ENCODE data around the gene SPATA19. TPM values are rescaled to one million over a fixed set of nuclear protein-coding genes. Genes with fewer than 3 reads are reported as not detected.

Gene SPATA19
- total RNA-seq, 4 donors from 2014 or later: not detected

GRCh38 chr11:133829566-133829965, 15.7 kb downstream of the SPATA19 start:
- no peak for TF ChIP-seq CTCF (IDR thresholded peaks at IDR 0.05; ENCODE audit: low read depth)

- no peak for TF ChIP-seq CTCF (IDR thresholded peaks at IDR 0.05; ENCODE audit: low read depth)
Observed at GRCh38 chr11:133828871-133829270, 16.4 kb downstream of the SPATA19 start.

- TF ChIP-seq CTCF (IDR thresholded peaks at IDR 0.05; ENCODE audit: low read depth): no peak
Observed at GRCh38 chr11:133827556-133827955, 17.8 kb downstream of the SPATA19 start.

- TF ChIP-seq CTCF (IDR thresholded peaks at IDR 0.05; ENCODE audit: low read depth): no peak
Observed at GRCh38 chr11:133826866-133827265, 18.4 kb downstream of the SPATA19 start.

GRCh38 chr11:133825666-133826065, 19.6 kb downstream of the SPATA19 start:
- TF ChIP-seq CTCF (IDR thresholded peaks at IDR 0.05; ENCODE audit: low read depth): no peak

- no peak for TF ChIP-seq CTCF (IDR thresholded peaks at IDR 0.05; ENCODE audit: low read depth)
Observed at GRCh38 chr11:133825156-133825555, 20.2 kb downstream of the SPATA19 start.

- no peak for TF ChIP-seq CTCF (IDR thresholded peaks at IDR 0.05; ENCODE audit: low read depth)
Observed at GRCh38 chr11:133824593-133824992, 20.7 kb downstream of the SPATA19 start.
